ENCODE data around the gene CPN2. TPM values are rescaled to one million over a fixed set of nuclear protein-coding genes. Genes with fewer than 3 reads are reported as not detected.

Gene CPN2
- total and polyA plus RNA-seq, 2 of the 8 experiments (the other 6 are each of a cell fraction or from before 2014, with no cell fraction given): 0.03 TPM; not detected in 1

DNA sequence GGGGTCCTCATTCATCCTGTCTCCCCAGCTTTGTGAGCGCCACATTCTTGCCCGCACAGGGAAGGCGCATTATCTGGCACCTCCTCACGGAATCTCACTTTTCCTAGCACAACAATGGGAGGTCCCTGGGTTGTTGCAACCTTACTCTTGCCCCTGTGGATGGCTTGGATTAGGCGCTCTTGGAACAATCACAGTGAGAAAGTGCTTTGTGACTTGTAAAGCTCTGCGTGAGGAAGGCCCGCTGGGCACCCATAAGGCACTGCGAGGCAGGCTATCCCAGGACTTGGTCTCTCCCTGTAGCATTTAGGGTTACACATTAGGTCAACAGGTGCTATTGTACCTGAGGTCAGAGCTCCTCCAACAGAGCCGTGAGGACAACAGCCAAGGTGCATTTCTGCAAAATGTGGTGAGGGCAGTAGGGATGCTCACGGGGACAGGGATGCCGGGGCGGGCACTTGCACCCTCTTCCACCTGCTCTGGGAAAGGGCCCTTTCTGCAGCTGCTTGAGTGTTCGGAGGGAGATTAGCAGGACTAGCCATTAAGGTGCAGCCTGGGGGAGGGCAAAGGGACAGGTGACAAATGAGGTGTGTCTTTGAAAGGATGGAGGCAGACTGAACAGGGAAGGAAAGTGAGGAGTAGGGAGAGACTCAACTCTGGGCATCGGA lies 32.3 kb upstream of the CPN2 start:
- H2BK15ac ChIP-seq (ENCODE audit: low read length): no peak overlapping the region; the same call in 1 of the 2 replicates
- ChIA-PET CTCF (ENCODE audit: partially characterized antibody) (interaction anchor here (0.6 to 1.8 kb wide), 8 partner anchors 11 to 580 kb away, joined by 3 to 6 read pairs (median 4); no protein-coding TSS in a partner anchor), POLR2A (ENCODE audit: partially characterized antibody) (interaction anchor here (0.9 to 2.0 kb wide), 3 partner anchors 12 to 18 kb away, joined by 3 to 8 read pairs (median 6); partner anchors contain the start of gene LRRC15)
- H2AFZ ChIP-seq (ENCODE audit: low read length): no peak overlapping the region
- no peak overlapping the region for H4K91ac ChIP-seq (replicated peaks; ENCODE audit: insufficient read length, low read length)
- 88% methylated on average over 14 of the region's 14 CpGs; no CpG with 5 or more reads in 1 of the 2 experiments for WGBS, 2 experiments (ENCODE audit: extremely low coverage in 1 of 2, insufficient coverage in 1 of 2, insufficient read length in 1 of 2, insufficient replicate concordance in 2 of 2, low coverage in 1 of 2, low lambda C conversion rate in 2 of 2, missing lambda C conversion rate in 1 of 2)
- no peaks in the 10 kb centered on the region for H4K20me1 ChIP-seq (replicated peaks in 1 of 2; ENCODE audit: control insufficient read depth in 1 of 2, insufficient read depth in 2 of 2, low read length in 2 of 2)
- no peak overlapping the region for H3K4me3 ChIP-seq (ENCODE audit: extremely low read depth in 1 of 4, insufficient read depth in 2 of 4, low read depth in 3 of 4, low read length in 4 of 4)
- peaks cover 0 to 10% (median 6%) of the 10 kb centered on the region in 4 experiments; a peak in 6 of 7 replicates for H3K4me1 ChIP-seq (replicated peaks in 1 of 4; ENCODE audit: control insufficient read depth in 3 of 4, insufficient read depth in 4 of 4, low read length in 3 of 4)
- H3K79me1 ChIP-seq (ENCODE audit: low read depth, low read length): no peaks in the 10 kb centered on the region
- no peaks in the 10 kb centered on the region; a peak in 1 of 7 replicates for H3K27me3 ChIP-seq (replicated peaks in 1 of 4; ENCODE audit: control insufficient read depth in 3 of 4, extremely low read depth in 1 of 4, insufficient read depth in 3 of 4, low read length in 3 of 4)
- H2BK5ac ChIP-seq (ENCODE audit: low read depth, low read length): no peak overlapping the region
- H3K23me2 ChIP-seq (ENCODE audit: low read depth, low read length): no peaks in the 10 kb centered on the region
- H3K4ac ChIP-seq (replicated peaks; ENCODE audit: insufficient read length, low read depth, low read length): no peak overlapping the region
- no peak overlapping the region for H3K27ac ChIP-seq (ENCODE audit: low read depth, low read length)
- no peak overlapping the region for H4K5ac ChIP-seq (ENCODE audit: insufficient read length, low read depth, low read length)
- no peak overlapping the region; the same call in 1 of the 2 replicates for H2BK20ac ChIP-seq (ENCODE audit: low read length)
- H2AK5ac ChIP-seq (ENCODE audit: low read depth, low read length): no peak overlapping the region
- H3K9me3 ChIP-seq (ENCODE audit: insufficient read depth in 2 of 2, low read depth in 1 of 2, low read length in 1 of 2): no peaks in the 10 kb centered on the region
- H3K4me2 ChIP-seq (ENCODE audit: insufficient read depth in 1 of 2, low read depth in 2 of 2, low read length in 2 of 2): no peak overlapping the region
- H3K36me3 ChIP-seq (ENCODE audit: control insufficient read depth in 2 of 4, insufficient read depth in 4 of 4, low read length in 3 of 4): no peaks in the 10 kb centered on the region
- no peak overlapping the region for H3K56ac ChIP-seq (replicated peaks; ENCODE audit: insufficient read length, low read depth, low read length)
- no peak overlapping the region for H3K23ac ChIP-seq (ENCODE audit: insufficient read length)
- DNase-seq (ENCODE audit: low read depth in 1 of 2, low spot score in 2 of 2) (peak in 1 of 2 experiments; percentile 43), FAIRE-seq (no peak)
- peak overlapping the region; percentile 34; the same call in 1 of the 2 replicates for H2BK12ac ChIP-seq (ENCODE audit: low read depth, low read length)
- no peak overlapping the region for H4K8ac ChIP-seq (ENCODE audit: extremely low read depth, insufficient read depth, low read length)
- no peak overlapping the region for H3K14ac ChIP-seq (ENCODE audit: insufficient read length)
- no peak overlapping the region for H2BK120ac ChIP-seq (replicated peaks; ENCODE audit: low read depth, low read length)
- H3K9ac ChIP-seq (replicated peaks in 1 of 4; ENCODE audit: extremely low read depth in 1 of 4, low read depth in 3 of 4, low read length in 3 of 4): no peak overlapping the region
- no peak overlapping the region; the same call in 1 of the 2 replicates for H3K18ac ChIP-seq (ENCODE audit: extremely low read depth, low read length)
- H3K79me2 ChIP-seq (ENCODE audit: control insufficient read depth in 1 of 2, insufficient read depth in 2 of 2, low read length in 2 of 2): no peaks in the 10 kb centered on the region
- TF ChIP-seq TEAD4 (IDR thresholded peaks at IDR 0.05; ENCODE audit: low read depth, low read length): no peak
- no peak for TF ChIP-seq PHF8 (conservative IDR thresholded peaks at IDR 0.05; ENCODE audit: low read depth, low read length)
- no peak for TF ChIP-seq SUZ12 (IDR thresholded peaks at IDR 0.05; ENCODE audit: low read length)

Measured in H1 (cell line).